ENCODE results near the gene CSK. TPM values are rescaled to one million over a fixed set of nuclear protein-coding genes. Genes with fewer than 3 reads are reported as not detected.

Gene CSK
- total RNA-seq, 1 donor from 2014 or later = 34.0 TPM

- H3K4me3 ChIP-seq = no peak overlapping the region
- H3K36me3 ChIP-seq = no peaks in the 10 kb centered on the region
- no peaks in the 10 kb centered on the region for H3K27me3 ChIP-seq (ENCODE audit: low read depth)
- H3K4me1 ChIP-seq = peaks cover 82% of the 10 kb centered on the region
- DNase-seq = no peak
- intact Hi-C loops (cut with micrococcal nuclease) = no loop called here
- no peak for TF ChIP-seq CTCF (IDR thresholded peaks at IDR 0.05; ENCODE audit: borderline replicate concordance)
- H3K9me3 ChIP-seq (replicated peaks) = no peaks in the 10 kb centered on the region
- H3K27ac ChIP-seq (replicated peaks) = peak overlapping the region; percentile 98
Observed at GRCh38 chr15:74791667-74792066, 9.8 kb downstream of the CSK start.

GRCh38 chr15:74792227-74793016, 10.5 kb downstream of the CSK start:
- no peak overlapping the region for H3K4me3 ChIP-seq
- H3K4me1 ChIP-seq = peaks cover 78% of the 10 kb centered on the region
- H3K27ac ChIP-seq (replicated peaks) = peak overlapping the region; percentile 98
- DNase-seq = no peak
- TF ChIP-seq CTCF (IDR thresholded peaks at IDR 0.05; ENCODE audit: borderline replicate concordance) = no peak
- intact Hi-C loops (cut with micrococcal nuclease) = no loop called here
- H3K36me3 ChIP-seq = no peaks in the 10 kb centered on the region
- H3K27me3 ChIP-seq (ENCODE audit: low read depth) = no peaks in the 10 kb centered on the region
- no peaks in the 10 kb centered on the region for H3K9me3 ChIP-seq (replicated peaks)

- DNase-seq = no peak
- peak; percentile 31 for TF ChIP-seq CTCF (IDR thresholded peaks at IDR 0.05; ENCODE audit: borderline replicate concordance)
- Histone ChIP-seq H3K4me3 (no peak overlapping the region), H3K4me1 (peaks cover 78% of the 10 kb centered on the region), H3K27me3 (ENCODE audit: low read depth) (no peaks in the 10 kb centered on the region), H3K27ac (replicated peaks) (peak overlapping the region; percentile 17), H3K36me3 (no peaks in the 10 kb centered on the region), H3K9me3 (replicated peaks) (no peaks in the 10 kb centered on the region)
- intact Hi-C loops (cut with micrococcal nuclease) = no loop called here
Observed at GRCh38 chr15:74793135-74794028, 11.5 kb downstream of the CSK start.

- no peak for TF ChIP-seq CTCF (IDR thresholded peaks at IDR 0.05; ENCODE audit: borderline replicate concordance)
- Histone ChIP-seq H3K4me1 (peaks cover 78% of the 10 kb centered on the region), H3K4me3 (no peak overlapping the region), H3K36me3 (peaks cover 5% of the 10 kb centered on the region), H3K27me3 (ENCODE audit: low read depth) (no peaks in the 10 kb centered on the region), H3K27ac (replicated peaks) (peak overlapping the region; percentile 16), H3K9me3 (replicated peaks) (no peaks in the 10 kb centered on the region)
- no peak for DNase-seq
- intact Hi-C loops (cut with micrococcal nuclease) = no loop called here
Observed at GRCh38 chr15:74794248-74794969, 12.5 kb downstream of the CSK start.

GRCh38 chr15:74794970-74795349, 13.1 kb downstream of the CSK start:
- Histone ChIP-seq H3K27ac (replicated peaks) (no peak overlapping the region), H3K9me3 (replicated peaks) (no peaks in the 10 kb centered on the region), H3K4me3 (no peak overlapping the region), H3K36me3 (peaks cover 10% of the 10 kb centered on the region), H3K4me1 (peaks cover 78% of the 10 kb centered on the region), H3K27me3 (ENCODE audit: low read depth) (no peaks in the 10 kb centered on the region)
- intact Hi-C loops (cut with micrococcal nuclease) = no loop called here
- TF ChIP-seq CTCF (IDR thresholded peaks at IDR 0.05; ENCODE audit: borderline replicate concordance) = no peak
- no peak for DNase-seq

All from left ventricle myocardium inferior (tissue), 1 donor.